Measurements from ENCODE around the gene ADAM12.

- TF ChIP-seq, protein P1, sequence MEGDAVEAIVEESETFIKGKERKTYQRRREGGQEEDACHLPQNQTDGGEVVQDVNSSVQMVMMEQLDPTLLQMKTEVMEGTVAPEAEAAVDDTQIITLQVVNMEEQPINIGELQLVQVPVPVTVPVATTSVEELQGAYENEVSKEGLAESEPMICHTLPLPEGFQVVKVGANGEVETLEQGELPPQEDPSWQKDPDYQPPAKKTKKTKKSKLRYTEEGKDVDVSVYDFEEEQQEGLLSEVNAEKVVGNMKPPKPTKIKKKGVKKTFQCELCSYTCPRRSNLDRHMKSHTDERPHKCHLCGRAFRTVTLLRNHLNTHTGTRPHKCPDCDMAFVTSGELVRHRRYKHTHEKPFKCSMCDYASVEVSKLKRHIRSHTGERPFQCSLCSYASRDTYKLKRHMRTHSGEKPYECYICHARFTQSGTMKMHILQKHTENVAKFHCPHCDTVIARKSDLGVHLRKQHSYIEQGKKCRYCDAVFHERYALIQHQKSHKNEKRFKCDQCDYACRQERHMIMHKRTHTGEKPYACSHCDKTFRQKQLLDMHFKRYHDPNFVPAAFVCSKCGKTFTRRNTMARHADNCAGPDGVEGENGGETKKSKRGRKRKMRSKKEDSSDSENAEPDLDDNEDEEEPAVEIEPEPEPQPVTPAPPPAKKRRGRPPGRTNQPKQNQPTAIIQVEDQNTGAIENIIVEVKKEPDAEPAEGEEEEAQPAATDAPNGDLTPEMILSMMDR (IDR thresholded peaks at IDR 0.05; ENCODE audit: extremely low read depth in 1 of 2, insufficient read depth in 1 of 2, low read depth in 1 of 2, low read length in 2 of 2) = no peak
- TF ChIP-seq POLR2A (IDR thresholded peaks at IDR 0.05; ENCODE audit: low read depth, low read length) (no peak), POLR2AphosphoS5 (IDR thresholded peaks at IDR 0.05; ENCODE audit: insufficient read depth, low read depth, low read length) (no peak), GATA2 (IDR thresholded peaks at IDR 0.05; ENCODE audit: insufficient read depth, insufficient read length, low read depth, low read length) (no peak)
Measured at GRCh38 chr10:126262233-126262838, 125.9 kb downstream of the ADAM12 start.
